ENCODE results near the gene MPP4. TPM values are rescaled to one million over a fixed set of nuclear protein-coding genes. Genes with fewer than 3 reads are reported as not detected.

MPP4 gene
- total and polyA plus RNA-seq, 2 of the 13 experiments (the other 11 are each of a cell fraction or from before 2014, with no cell fraction given), result not detected

DNA sequence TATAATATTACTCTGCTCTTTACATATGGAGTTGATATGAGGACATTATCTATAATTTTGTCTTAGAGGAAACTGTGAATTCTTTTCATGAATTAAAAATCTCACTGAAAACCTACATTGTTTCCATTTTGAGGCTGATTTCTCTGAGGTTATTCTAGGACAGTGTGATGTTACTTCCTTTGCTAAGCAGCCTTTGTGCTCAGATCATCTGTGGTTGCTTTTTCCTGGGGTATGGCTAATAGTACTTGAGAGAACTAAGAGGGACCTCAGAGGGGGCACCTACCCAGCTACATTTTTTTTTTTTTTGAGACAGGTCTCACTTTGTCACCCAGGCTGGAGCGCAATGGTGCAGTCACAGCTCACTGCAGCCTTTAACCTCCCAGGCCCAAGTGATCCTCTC is 8.7 kb upstream of the MPP4 start (continued):
- TF ChIP-seq, protein P1, sequence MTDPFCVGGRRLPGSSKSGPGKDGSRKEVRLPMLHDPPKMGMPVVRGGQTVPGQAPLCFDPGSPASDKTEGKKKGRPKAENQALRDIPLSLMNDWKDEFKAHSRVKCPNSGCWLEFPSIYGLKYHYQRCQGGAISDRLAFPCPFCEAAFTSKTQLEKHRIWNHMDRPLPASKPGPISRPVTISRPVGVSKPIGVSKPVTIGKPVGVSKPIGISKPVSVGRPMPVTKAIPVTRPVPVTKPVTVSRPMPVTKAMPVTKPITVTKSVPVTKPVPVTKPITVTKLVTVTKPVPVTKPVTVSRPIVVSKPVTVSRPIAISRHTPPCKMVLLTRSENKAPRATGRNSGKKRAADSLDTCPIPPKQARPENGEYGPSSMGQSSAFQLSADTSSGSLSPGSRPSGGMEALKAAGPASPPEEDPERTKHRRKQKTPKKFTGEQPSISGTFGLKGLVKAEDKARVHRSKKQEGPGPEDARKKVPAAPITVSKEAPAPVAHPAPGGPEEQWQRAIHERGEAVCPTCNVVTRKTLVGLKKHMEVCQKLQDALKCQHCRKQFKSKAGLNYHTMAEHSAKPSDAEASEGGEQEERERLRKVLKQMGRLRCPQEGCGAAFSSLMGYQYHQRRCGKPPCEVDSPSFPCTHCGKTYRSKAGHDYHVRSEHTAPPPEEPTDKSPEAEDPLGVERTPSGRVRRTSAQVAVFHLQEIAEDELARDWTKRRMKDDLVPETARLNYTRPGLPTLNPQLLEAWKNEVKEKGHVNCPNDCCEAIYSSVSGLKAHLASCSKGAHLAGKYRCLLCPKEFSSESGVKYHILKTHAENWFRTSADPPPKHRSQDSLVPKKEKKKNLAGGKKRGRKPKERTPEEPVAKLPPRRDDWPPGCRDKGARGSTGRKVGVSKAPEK (CRISPR knock-in tag; IDR thresholded peaks at IDR 0.05; ENCODE audit: borderline replicate concordance), result no peak
- TF ChIP-seq ZSCAN12 (CRISPR knock-in tag; IDR thresholded peaks at IDR 0.05), result no peak
- TF ChIP-seq FOXK1 (CRISPR knock-in tag; IDR thresholded peaks at IDR 0.05; ENCODE audit: borderline replicate concordance, low read depth), result no peak
- TF ChIP-seq ZFP90 (CRISPR knock-in tag; IDR thresholded peaks at IDR 0.05; ENCODE audit: borderline replicate concordance), result no peak
- TF ChIP-seq ATF4 (CRISPR knock-in tag; IDR thresholded peaks at IDR 0.05), result no peak
- no peak for TF ChIP-seq ZNF564 (CRISPR knock-in tag; IDR thresholded peaks at IDR 0.05)
- no peak for TF ChIP-seq PHF20 (CRISPR knock-in tag; IDR thresholded peaks at IDR 0.05)
- TF ChIP-seq ARID4A (CRISPR knock-in tag; IDR thresholded peaks at IDR 0.05; ENCODE audit: borderline replicate concordance), result no peak
- TF ChIP-seq NFKB2 (CRISPR knock-in tag; IDR thresholded peaks at IDR 0.05; ENCODE audit: borderline replicate concordance), result no peak
- TF ChIP-seq, protein P2, sequence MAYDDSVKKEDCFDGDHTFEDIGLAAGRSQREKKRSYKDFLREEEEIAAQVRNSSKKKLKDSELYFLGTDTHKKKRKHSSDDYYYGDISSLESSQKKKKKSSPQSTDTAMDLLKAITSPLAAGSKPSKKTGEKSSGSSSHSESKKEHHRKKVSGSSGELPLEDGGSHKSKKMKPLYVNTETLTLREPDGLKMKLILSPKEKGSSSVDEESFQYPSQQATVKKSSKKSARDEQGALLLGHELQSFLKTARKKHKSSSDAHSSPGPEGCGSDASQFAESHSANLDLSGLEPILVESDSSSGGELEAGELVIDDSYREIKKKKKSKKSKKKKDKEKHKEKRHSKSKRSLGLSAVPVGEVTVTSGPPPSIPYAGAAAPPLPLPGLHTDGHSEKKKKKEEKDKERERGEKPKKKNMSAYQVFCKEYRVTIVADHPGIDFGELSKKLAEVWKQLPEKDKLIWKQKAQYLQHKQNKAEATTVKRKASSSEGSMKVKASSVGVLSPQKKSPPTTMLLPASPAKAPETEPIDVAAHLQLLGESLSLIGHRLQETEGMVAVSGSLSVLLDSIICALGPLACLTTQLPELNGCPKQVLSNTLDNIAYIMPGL (CRISPR knock-in tag; IDR thresholded peaks at IDR 0.05; ENCODE audit: borderline replicate concordance in 1 of 2, low read depth in 1 of 2), result no peak
- TF ChIP-seq MATR3 (CRISPR knock-in tag; IDR thresholded peaks at IDR 0.05), result no peak
- TF ChIP-seq ZNF747 (CRISPR knock-in tag; IDR thresholded peaks at IDR 0.05; ENCODE audit: borderline replicate concordance), result no peak
- TF ChIP-seq ZFY (CRISPR knock-in tag; IDR thresholded peaks at IDR 0.05), result no peak
